DMS114 treated with DMSO at 0.1 percent for 48 hours (cell line): Measurements from ENCODE around the gene TRIB2.
A peak's percentile ranks its signal among the peaks of the same experiment; 100 is the strongest.

Experiments
- DNase-seq: peaks from one replicate; lab custom pipeline; 2025; ENCODE audit not compliant: unreplicated experiment; lab: John Stamatoyannopoulos, UW

TRIB2 gene

GRCh38 chr2:12697617-12698016 lies 19.1 kb upstream of the TRIB2 start:
- DNase-seq, result no peak

GRCh38 chr2:12700989-12701388 lies 15.7 kb upstream of the TRIB2 start:
- DNase-seq, result no peak

- no peak for DNase-seq
These were observed 15.0 kb upstream of the TRIB2 start for GRCh38 chr2:12701786-12702167.

GRCh38 chr2:12702168-12703121 lies 14.3 kb upstream of the TRIB2 start:
- DNase-seq, result no peak

- no peak for DNase-seq
These were observed 12.4 kb upstream of the TRIB2 start for GRCh38 chr2:12704378-12704777.

- no peak for DNase-seq
These were observed 11.5 kb upstream of the TRIB2 start for GRCh38 chr2:12705230-12705629.

- DNase-seq, result no peak
These were observed 11.0 kb upstream of the TRIB2 start for GRCh38 chr2:12705742-12706141.

GRCh38 chr2:12708508-12709206 lies 8.1 kb upstream of the TRIB2 start:
- DNase-seq, result no peak

GRCh38 chr2:12709207-12709522 lies 7.6 kb upstream of the TRIB2 start:
- DNase-seq, result no peak

GRCh38 chr2:12710301-12710700 lies 6.4 kb upstream of the TRIB2 start:
- DNase-seq, result no peak

GRCh38 chr2:12711339-12711738 lies 5.4 kb upstream of the TRIB2 start:
- DNase-seq, result no peak

GRCh38 chr2:12712881-12713280 lies 3.9 kb upstream of the TRIB2 start:
- DNase-seq, result no peak

- DNase-seq, result no peak
These were observed 2.1 kb upstream of the TRIB2 start for GRCh38 chr2:12714391-12715221.

GRCh38 chr2:12715258-12716031 lies 1.3 kb upstream of the TRIB2 start:
- no peak for DNase-seq

- peak; percentile 4 for DNase-seq
These were observed 779 bp upstream of the TRIB2 start for GRCh38 chr2:12716032-12716281.

- no peak for DNase-seq
These were observed 667 bp downstream of the TRIB2 start for GRCh38 chr2:12717191-12718014.

- peak; percentile 4 for DNase-seq
These were observed 1.4 kb downstream of the TRIB2 start for GRCh38 chr2:12718015-12718671.

- no peak for DNase-seq
These were observed 2.1 kb downstream of the TRIB2 start for GRCh38 chr2:12718711-12719399.
